Keratinocyte (primary cell): ENCODE data around the gene XCL1.

Experiments used
- CTCF ChIP-seq, 3 experiments: IDR thresholded peaks in 1 of 3; conservative IDR thresholded peaks in 1 of 3; optimal IDR thresholded peaks in 1 of 3; 2 replicates in 2 of 3; 3 replicates in 1 of 3; pipeline versions ENCODE3 to v1.5.1; 2011; ENCODE audit warnings: low read length in 3 of 3, mild to moderate bottlenecking in 3 of 3, moderate library complexity in 2 of 3, control low read depth in 1 of 3, inconsistent platforms in 1 of 3; ENCODE audit not compliant: insufficient read depth in 2 of 3; ENCODE audit errors: extremely low read depth in 1 of 3
- EZH2 ChIP-seq: IDR thresholded peaks from one replicate; pipeline ENCODE4 v1.6.1; 2012; ENCODE audit warnings: inconsistent platforms, mild to moderate bottlenecking, low read length, moderate library complexity

GRCh38 chr1:168607872-168608428, 31.5 kb downstream of the XCL1 start:
- TF ChIP-seq CTCF (optimal IDR thresholded peaks at IDR 0.05 in 1 of 3, IDR thresholded peaks at IDR 0.05 in 1 of 3, conservative IDR thresholded peaks at IDR 0.05 in 1 of 3; ENCODE audit: extremely low read depth in 1 of 3, insufficient read depth in 2 of 3, low read length in 3 of 3) (no peak), EZH2 (no peak)
